GM21619 (cell line): ENCODE measurements around the gene TMEM209.
"Not testable (repeated sequence)": the region's sequence is repeated elsewhere in the genome, so short reads cannot be mapped to it uniquely, and the experiment has no call there.

ENCODE experiments used
- ATAC-seq: cut with Tn5 transposase; IDR thresholded peaks from one replicate; pipeline ENCODE4 v1.9.1; 2021; ENCODE audit not compliant: unreplicated experiment

Gene TMEM209

DNA sequence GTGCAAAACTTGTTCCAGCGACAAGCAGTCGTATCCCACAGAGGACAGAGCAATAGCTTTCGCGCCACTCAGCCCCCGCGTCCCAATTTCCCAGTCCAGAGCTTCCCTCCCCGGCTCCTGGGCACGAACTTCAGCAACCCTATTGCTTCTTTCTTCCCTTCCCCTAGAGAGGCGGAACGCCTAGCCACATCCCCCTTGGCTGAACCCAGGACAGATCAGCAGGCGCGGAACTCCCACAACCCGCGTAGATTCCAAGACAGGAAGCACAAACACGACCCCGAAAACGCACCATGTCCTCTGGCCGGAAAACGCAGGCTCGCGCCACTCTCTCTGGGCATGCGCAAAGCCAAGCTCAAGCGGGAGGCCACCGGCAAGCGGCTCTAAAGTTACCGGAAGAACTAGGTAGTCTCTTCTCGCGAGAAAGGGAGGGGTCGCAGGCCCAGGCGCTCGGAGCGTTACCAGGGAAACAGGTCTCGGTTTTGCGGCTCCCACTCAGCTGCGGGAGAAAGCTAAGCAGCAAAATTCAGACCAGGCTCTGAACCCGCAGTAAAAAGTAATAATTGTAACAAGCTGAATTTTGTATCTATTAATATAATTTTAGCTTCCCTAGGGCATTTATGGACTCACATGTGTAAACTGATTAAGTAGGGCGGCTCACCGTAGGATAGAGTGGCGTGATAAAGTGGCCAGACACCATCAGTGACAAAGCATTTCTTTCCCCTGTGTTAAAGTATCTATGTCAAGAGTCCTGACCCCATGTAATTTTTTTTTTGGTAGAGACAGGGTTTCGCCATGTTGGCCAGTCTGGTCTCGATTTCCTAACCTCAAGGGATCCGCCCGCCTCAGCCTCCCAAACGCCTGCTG is at the start of gene TMEM209:
Gene TMEM209 (minus strand): TSS at position 323 of the 864 bp plus-strand sequence. CDS start 31 bp downstream, at position 292.
- peak; percentile 97 for ATAC-seq

DNA sequence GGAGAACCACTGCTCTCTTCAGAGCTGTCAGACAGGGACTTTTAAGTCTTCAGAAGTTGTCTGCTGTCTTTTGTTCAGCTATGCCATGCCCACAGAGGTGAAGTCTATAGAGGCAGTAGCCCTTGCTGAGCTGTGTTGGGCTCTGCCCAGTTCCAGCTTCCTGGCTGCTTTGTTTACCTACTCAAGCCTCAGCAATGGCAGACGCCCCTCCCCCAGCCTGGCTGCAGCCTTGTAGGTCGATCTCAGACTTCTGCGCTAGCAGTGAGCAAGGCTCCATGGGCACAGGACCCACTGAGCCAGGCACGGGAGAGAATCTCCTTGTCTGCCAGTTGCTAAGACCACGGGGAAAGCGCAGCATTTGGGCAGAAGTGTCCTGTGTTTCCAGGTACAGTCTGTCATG is 49.3 kb upstream of the TMEM209 start:
- ATAC-seq = no peak

DNA sequence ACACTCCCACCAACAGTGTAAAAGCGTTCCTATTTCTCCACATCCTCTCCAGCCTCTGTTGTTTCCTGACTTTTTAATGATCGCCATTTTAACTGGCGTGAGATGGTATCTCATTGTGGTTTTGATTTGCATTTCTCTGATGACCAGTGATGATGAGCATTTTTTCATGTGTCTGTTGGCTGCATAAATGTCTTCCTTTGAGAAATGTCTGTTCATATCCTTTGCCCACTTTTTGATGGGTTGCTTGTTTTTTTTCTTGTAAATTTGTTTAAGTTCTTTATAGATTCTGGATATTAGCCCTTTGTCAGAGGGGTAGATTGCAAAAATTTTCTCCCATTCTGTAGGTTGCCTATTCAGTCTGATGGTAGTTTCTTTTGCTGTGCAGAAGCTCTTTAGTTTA is 44.4 kb upstream of the TMEM209 start:
- ATAC-seq = not testable (repeated sequence)

DNA sequence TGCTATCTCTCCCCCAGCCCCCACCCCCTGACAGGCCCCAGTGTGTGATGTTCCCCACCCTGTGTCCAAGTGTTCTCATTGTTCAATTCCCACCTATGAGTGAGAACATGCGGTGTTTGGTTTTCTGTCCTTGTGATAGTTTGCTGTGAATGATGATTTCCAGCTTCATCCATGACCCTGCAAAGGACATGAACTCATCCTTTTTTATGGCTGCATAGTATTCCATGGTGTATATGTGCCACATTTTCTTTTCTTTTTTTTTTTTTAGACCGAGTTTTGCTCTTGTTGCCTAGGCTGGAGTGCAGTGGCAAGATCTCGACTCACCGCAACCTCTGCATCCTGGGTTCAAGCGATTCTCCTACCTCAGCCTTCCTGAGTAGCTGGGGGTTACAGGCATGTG is 43.6 kb upstream of the TMEM209 start:
- not testable (repeated sequence) for ATAC-seq

DNA sequence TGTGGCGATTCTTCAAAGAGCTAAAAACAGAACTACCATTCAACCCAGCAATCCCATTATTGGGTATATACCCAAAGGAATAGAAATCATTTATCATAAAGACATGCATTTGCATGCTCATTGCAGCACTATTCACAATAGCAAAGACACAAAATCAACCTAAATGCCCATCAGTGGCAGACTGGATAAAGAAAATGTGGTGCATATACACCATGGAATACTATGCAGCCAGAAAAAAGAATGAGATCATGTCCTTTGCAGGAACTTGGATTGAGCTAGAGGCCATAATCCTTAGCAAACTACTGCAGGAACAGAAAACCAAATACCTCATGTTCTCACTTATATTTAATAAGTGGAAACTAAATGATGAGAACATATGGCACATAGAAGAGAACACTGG is 41.3 kb upstream of the TMEM209 start:
- not testable (repeated sequence) for ATAC-seq

DNA sequence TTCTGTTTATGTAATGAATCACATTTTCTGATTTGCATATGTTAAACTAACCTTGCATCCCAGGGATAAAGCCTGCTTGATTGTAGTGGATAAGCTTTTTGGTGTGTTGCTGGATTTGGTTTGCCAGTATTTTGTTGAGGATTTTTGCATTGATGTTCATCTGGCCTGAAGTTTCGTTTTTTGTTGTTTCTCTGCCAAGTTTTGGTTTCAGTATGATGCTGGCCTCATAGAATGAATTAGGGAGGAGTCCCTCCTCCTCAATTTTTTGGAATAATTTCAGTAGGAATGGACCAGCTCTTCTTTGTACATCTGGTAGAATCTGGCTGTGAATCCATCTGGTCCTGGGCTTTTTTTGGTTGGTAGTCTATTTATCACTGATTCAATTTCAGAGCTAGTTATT is 38.3 kb upstream of the TMEM209 start:
- ATAC-seq = not testable (repeated sequence)

DNA sequence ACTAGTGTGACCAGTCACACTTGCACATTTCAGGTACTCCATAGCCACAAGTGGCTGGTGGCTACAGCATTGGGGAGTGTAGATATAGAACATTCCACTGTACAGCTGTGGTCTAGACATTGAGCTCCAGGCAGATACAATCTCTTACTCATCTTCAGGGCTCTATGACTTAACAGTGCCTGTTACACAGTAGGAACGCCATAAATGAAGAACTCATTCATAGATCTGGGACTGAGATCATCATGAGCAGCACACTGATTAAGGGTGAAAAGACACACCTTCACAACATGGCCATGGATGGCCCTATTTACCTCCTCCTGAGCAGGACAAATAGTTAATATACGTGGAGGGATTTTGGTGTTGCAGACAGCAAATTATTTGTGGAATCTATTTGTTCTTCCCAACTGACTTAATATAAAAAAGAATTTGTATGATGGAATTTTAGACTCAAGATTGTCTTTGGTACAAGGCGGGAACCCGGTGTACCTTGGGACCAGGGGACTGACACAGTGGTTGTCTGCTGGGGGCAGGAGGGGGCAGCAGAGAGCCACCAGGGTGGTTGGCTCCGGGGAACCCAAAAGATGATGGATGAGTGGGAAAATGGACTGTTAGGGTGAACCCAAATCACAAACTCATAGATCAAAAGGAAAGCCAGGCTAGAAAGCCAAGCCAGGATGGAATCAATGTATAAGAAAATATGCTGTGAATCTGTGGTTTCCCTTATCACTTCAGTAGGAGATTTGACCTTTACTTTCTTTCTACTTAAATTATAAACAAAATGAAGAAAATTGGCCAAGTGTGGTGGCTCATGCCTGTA is 37.2 kb upstream of the TMEM209 start:
- ATAC-seq = no peak

DNA sequence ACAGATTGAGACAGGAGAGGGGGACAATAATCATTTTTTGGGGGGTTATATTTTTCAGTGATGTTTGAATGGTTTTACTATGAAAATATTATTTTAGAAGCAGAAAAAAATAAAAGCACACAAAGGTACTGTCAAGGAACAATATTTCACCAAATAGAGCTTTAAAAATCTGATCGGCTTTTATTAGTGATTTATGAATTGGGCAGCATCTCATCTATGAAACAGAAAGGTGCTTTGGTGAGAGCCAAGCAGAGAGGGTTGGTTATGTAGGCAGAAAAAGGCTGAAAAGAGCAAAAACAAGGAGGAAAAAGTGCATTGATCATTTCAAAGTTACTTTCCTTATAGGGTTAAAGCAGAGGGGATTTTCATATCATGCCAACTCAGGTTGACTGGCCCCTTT is 35.0 kb upstream of the TMEM209 start:
- ATAC-seq = no peak

DNA sequence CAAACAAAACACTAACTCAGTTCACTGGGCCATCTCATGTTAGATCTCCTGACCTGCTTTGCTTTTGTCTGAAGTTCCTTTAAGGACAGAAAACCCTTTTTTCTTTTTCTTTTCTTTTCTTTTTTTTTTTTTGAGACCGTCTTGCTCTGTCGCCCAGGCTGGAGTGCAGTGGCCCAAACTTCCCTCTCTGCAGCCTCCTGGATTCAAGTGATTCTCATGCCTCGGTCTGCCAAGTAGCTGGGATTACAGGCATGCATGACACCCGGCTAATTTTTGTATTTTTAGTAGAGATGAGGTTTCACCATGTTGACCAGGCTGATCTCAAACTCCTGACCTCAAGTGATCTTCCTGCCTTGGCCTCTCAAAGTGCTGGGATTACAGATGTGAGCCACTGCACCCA is 31.2 kb upstream of the TMEM209 start:
- ATAC-seq = not testable (repeated sequence)

DNA sequence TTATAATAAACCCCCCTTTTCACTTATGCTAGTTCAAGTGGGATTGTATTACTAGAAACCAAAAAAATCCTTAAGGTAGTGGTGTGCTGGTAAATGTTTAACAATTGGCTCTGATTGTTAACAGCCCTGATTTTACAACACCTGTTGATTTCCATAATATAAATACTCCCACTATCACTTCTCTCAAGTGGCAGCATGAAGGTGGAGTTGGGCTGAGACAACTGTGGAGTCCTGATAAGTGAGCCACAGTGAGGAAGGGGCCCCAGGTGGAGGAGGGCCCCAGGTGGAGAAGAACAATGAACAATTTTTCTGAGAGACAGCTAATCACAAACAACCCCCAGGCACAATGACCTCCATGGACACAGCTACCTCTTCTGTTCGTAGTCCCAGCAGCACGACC is 28.9 kb upstream of the TMEM209 start:
- no peak for ATAC-seq

DNA sequence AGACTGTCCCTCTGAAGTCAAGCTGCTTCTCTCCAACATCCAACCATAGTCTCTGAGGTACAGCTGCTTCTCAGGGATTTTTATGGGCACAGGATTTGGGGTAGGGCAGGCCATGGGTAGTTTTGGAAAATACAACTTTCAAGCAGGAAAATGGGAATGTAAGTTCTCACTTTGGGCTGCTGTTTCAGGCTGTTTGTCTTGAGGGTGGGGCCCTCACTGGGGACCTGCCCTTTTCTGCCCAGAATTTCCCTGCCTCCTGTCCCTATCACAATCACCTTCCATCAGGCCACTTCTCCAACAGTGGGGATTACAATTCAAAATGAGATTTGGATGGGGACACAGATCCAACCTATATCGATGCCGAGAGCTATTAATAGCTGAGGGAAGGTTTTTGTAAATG is 27.0 kb upstream of the TMEM209 start:
- no peak for ATAC-seq

DNA sequence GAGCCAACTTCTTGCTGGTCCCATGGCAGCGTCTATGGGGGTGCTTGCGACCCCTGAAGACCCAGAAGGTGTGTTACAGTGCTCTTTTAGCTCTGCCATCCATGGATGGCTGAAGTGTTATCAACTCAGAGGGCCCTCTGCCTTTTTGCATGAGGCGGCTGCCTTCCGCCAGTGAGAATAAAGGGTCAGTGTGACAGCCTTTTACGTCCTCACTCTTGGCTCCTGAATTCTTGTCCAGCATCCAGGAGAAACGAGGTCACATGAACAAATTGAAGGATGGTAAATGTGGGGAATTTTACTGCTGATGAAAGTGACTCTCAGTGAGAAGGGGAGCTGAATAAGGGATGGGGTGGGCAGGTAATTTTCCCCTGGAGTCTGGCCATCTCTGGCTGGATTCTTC is 26.6 kb upstream of the TMEM209 start:
- no peak for ATAC-seq

DNA sequence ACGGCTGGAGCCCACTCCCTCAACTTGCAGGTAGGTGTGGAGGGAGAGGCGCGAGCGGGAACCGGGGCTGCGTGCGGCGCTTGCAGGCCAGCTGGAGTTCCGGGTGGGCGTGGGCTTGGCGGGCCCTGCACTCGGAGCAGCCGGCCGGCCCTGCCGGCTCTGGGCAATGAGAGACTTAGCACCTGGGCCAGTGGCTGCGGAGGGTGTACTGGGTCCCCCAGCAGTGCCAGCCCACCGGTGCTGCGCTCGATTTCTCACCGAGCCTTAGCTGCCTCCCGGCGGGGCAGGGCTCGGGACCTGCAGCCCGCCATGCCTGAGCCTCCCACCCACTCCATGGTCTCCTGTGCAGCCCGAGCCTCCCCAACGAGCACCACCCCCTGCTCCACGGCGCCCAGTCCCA is 24.8 kb upstream of the TMEM209 start:
- ATAC-seq = not testable (repeated sequence)

DNA sequence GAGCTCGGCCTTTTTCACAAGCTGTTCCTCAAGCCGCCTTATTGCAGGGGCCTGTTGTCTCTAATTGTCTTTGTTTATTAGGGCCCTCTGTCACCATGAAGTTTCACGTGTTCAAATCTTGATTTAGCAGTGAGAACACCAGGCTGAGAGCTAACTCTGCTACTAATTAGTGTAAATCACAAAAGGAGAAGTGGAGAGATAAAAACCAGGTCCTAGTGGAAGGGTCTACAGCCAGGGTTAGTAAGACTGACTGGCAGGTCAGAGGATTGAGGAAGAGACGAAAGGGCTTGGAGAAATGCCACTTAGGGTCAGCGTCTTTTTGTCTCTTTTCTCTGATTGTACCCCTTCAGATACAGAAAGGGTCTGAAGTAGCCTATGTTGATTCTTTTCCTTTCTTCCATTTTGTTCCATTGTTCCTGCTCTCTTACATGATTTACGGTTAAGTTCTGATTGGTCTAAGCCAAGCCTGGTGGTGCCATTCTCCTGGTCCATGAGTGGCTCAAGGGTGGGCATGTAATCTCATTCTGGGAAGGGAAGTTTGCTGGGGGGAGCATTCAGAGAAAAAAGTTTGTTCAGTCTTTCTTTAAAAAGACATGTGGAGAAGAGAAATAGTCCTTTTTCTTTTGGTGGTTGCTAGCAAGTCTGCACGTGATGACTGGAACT is 23.8 kb upstream of the TMEM209 start:
- no peak for ATAC-seq

DNA sequence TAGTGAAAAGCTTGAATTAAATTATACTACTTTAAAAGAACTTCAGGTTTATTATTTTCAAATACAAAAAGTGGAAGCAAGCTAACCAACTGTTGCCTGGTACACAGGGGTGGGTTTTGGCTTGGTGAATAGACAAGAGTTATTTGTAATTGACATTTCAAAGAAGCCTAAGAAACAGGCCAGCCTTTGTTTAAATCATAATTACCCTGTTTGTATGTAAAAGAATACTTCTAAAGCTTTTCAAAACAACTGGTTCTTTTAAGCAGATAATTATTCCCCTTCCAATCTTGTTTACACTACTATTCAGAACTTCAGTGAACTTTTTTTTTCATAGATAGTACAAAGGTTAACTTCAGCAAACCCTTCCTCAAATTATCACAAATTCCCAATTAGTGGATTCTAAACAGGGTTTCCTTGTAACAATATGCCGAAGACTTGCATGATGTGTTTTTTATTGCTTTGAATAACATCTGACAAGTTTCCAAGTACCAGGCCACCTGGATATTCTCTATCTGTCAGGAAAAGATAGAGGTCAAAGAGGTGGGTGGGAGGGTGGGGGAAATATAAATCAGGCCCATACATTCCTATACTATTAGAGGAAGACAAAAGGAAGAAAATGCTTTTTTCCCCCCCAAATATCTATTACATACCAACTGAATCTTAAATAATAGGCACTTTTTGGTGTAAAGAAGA is 22.8 kb upstream of the TMEM209 start:
- ATAC-seq = no peak

DNA sequence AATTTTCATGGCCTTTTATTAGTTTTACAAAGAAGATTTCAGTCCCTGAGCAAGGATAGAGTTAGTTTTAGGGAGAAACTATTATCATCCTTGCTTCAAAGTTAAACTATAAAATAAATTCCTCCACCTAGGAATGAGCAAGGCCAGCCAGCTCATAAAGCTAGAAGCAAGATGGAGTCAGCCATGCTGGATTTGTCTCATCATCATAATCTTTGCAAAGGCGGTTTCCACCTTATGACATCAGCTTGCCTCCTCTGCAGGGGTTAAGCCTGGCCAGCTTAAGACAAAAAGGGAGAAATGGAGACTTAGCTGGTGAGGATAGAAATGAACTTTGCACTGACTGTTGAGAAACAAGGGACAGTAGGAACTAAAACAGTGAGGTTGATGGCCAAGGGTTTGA is 21.1 kb upstream of the TMEM209 start:
- ATAC-seq = no peak

DNA sequence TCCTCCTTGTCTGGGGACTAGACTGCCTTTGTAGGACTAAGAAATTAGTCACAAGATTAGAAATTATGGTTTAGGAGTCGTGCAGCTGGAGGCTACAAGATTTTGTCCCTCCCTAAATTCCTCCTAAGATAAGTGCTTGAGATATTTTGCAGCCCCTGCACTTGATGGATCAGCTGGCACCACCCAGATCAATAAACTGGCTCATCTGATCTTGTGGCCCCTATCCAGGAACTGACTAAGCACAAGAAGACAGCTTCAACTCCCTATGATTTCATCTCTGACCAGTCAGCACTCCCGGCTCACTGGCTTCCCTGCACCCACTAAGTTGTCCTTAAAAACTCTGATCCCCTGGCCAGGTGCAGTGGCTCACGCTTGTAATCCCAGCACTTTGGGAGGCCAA is 19.7 kb upstream of the TMEM209 start:
- not testable (repeated sequence) for ATAC-seq

DNA sequence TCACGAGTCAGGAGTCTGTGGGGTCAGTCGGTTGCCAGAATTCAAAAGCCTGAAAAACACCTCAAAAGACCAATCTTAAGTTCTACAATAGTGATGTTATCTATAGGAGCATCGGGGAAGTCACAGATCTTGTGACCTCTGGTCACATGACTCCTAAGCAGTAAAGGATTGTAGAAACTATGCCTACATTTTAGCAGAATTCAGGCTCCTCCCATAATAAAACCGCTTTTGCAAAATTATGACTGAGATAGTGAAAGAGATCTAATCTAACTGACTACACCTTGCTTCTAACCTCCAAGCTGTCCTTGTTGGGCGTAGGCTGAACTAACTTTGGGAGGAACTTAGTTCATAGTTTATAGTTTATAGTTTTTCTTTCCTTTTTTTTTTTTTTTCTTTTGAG is 19.0 kb upstream of the TMEM209 start:
- ATAC-seq = no peak

DNA sequence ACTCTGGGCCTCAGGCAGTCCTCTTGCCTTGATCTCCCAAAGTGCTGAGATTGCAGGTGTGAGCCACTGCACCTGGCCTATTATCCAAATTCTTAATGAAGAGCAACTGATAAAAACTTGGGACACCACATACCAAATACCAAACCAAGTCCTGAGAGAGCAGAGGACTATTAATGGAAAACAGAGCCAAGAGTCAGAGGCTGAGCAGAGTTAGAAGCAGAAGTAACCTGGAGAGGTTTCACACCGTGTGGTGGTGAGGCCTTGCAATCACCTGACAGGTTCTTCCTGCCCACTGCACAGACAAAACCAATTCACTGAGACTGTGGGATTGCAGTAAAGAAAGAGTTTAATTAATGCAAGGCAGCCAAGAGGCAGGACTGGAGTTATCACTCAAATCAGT is 18.4 kb upstream of the TMEM209 start:
- ATAC-seq = no peak

DNA sequence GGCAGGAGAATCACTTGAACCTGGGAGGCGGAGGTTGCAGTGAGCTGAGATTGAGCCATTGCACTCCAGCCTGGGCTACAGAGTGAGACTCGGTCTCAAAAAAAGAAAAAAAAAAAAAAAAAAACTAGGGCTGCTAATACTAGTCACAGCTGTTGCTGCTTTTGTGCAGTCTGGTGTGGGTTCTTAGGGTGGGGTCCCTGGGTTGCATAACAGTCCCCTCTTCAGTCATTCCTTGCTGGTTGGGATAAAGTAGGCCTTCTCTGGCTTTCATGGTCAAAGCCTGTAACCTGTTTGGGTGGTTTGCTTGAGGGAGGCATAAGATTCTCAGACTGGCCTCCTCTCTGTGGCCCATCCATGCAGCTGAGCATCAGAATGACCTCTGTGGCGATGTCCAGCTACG is 16.5 kb upstream of the TMEM209 start:
- ATAC-seq = no peak

DNA sequence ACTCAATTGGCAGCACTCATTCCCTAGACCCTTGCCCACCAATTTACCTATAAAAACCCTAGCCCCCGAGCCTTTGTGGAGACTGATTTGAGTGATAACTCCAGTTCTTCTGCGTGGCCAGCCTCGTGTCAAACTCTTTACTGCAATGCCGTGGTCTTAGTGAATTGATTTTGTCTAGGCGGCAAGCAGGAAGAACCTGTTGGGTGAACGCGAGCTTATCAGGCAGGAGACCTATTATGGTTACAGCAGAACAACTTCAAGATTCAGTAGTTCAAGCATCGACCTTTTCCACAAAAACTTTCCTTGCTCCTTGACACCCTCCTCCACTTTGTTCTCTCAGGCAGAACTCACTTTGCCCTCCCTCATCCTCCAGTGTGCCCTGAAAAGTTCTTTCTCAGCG is 14.7 kb upstream of the TMEM209 start:
- ATAC-seq = no peak
